GM19438 (cell line): ENCODE data around the gene C3AR1.
"Not testable (repeated sequence)": the region's sequence is repeated elsewhere in the genome, so short reads cannot be mapped to it uniquely, and the experiment has no call there.

Experiments
- ATAC-seq: cut with Tn5 transposase; IDR thresholded peaks from one replicate; pipeline ENCODE4 v1.9.1; 2021; ENCODE audit warnings: low read depth; ENCODE audit not compliant: unreplicated experiment

The C3AR1 gene

GRCh38 chr12:8065991-8066594 lies at the start of gene C3AR1:
Gene C3AR1 (minus strand): TSS chr12:8066359. CDS start chr12:8060185, 6,174 bp downstream.
- ATAC-seq, result peak; percentile 70

GRCh38 chr12:8113117-8113516 lies 47.0 kb upstream of the C3AR1 start:
- not testable (repeated sequence) for ATAC-seq

GRCh38 chr12:8108808-8109398 lies 42.7 kb upstream of the C3AR1 start:
- ATAC-seq, result no peak

GRCh38 chr12:8099235-8099634 lies 33.1 kb upstream of the C3AR1 start:
- ATAC-seq, result no peak

- ATAC-seq, result no peak
Observed at GRCh38 chr12:8096281-8096915, 30.2 kb upstream of the C3AR1 start.

GRCh38 chr12:8093291-8093690 lies 27.1 kb upstream of the C3AR1 start:
- ATAC-seq, result no peak

- no peak for ATAC-seq
Observed at GRCh38 chr12:8089716-8090115, 23.6 kb upstream of the C3AR1 start.

- ATAC-seq, result not testable (repeated sequence)
Observed at GRCh38 chr12:8089277-8089676, 23.1 kb upstream of the C3AR1 start.

GRCh38 chr12:8088574-8088973 lies 22.4 kb upstream of the C3AR1 start:
- ATAC-seq, result peak; percentile 59

GRCh38 chr12:8087666-8088065 lies 21.5 kb upstream of the C3AR1 start:
- no peak for ATAC-seq

- ATAC-seq, result not testable (repeated sequence)
Observed at GRCh38 chr12:8084351-8084750, 18.2 kb upstream of the C3AR1 start.

GRCh38 chr12:8082808-8083100 lies 16.6 kb upstream of the C3AR1 start:
- no peak for ATAC-seq

GRCh38 chr12:8081251-8081920 lies 15.2 kb upstream of the C3AR1 start:
- ATAC-seq, result no peak

GRCh38 chr12:8080120-8080519 lies 14.0 kb upstream of the C3AR1 start:
- no peak for ATAC-seq

- no peak for ATAC-seq
Observed at GRCh38 chr12:8078916-8079315, 12.8 kb upstream of the C3AR1 start.

GRCh38 chr12:8078398-8078797 lies 12.2 kb upstream of the C3AR1 start:
- no peak for ATAC-seq

- no peak for ATAC-seq
Observed at GRCh38 chr12:8077207-8077606, 11.0 kb upstream of the C3AR1 start.

GRCh38 chr12:8076366-8076765 lies 10.2 kb upstream of the C3AR1 start:
- no peak for ATAC-seq

GRCh38 chr12:8075935-8076334 lies 9.8 kb upstream of the C3AR1 start:
- no peak for ATAC-seq

GRCh38 chr12:8071820-8072219 lies 5.7 kb upstream of the C3AR1 start:
- not testable (repeated sequence) for ATAC-seq

- ATAC-seq, result no peak
Observed at GRCh38 chr12:8069582-8069981, 3.4 kb upstream of the C3AR1 start.

GRCh38 chr12:8064131-8064530 lies 2.0 kb downstream of the C3AR1 start:
- ATAC-seq, result no peak
